Measurements from ENCODE around the gene CSKMT.

The CSKMT gene

DNA sequence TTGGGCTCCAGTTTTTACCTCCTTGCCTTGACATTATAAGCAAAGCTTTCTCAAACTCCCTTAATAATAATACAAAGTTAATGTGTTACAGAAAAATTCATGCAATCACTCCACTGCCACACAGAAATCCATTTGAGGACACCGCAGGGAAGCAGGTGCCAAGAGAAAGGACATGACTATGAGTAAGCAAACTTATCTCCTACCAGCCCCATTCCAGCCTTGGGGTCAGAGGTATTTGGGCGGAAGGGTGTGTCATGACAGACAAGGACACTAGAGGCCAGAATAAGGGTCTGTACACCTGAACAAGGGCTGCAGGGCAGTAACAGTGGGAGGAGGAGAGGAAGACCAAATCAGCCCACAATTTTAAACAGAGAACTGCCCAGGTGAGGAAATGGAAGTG lies 48.2 kb downstream of the CSKMT start:
- no peaks in the 10 kb centered on the region for H3K9me3 ChIP-seq (ENCODE audit: low read length)
- H3K79me2 ChIP-seq (ENCODE audit: insufficient read depth, low read length), result no peaks in the 10 kb centered on the region
- no peaks in the 10 kb centered on the region for H3K9me2 ChIP-seq (ENCODE audit: low read depth, low read length)
- no peak overlapping the region for H3K4me2 ChIP-seq (ENCODE audit: low read length)
- peak overlapping the region; percentile 45 for H3K27ac ChIP-seq (ENCODE audit: low read depth, low read length, poor library complexity, severe bottlenecking)
- H3K36me3 ChIP-seq (ENCODE audit: insufficient read depth, low read length), result peaks cover 81% of the 10 kb centered on the region
- no peak overlapping the region for H2AFZ ChIP-seq (ENCODE audit: low read length)
- no peak overlapping the region for H3K4me3 ChIP-seq (ENCODE audit: low read depth, low read length, poor library complexity, severe bottlenecking)
- no peak for TF ChIP-seq EZH2 (IDR thresholded peaks at IDR 0.05; ENCODE audit: borderline replicate concordance, low read length)
- TF ChIP-seq, protein P1, sequence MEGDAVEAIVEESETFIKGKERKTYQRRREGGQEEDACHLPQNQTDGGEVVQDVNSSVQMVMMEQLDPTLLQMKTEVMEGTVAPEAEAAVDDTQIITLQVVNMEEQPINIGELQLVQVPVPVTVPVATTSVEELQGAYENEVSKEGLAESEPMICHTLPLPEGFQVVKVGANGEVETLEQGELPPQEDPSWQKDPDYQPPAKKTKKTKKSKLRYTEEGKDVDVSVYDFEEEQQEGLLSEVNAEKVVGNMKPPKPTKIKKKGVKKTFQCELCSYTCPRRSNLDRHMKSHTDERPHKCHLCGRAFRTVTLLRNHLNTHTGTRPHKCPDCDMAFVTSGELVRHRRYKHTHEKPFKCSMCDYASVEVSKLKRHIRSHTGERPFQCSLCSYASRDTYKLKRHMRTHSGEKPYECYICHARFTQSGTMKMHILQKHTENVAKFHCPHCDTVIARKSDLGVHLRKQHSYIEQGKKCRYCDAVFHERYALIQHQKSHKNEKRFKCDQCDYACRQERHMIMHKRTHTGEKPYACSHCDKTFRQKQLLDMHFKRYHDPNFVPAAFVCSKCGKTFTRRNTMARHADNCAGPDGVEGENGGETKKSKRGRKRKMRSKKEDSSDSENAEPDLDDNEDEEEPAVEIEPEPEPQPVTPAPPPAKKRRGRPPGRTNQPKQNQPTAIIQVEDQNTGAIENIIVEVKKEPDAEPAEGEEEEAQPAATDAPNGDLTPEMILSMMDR (IDR thresholded peaks at IDR 0.05; ENCODE audit: low read length), result no peak
- peaks cover 25% of the 10 kb centered on the region for H3K4me1 ChIP-seq (ENCODE audit: insufficient read depth, low read length, severe bottlenecking)
- no peaks in the 10 kb centered on the region for H3K27me3 ChIP-seq (ENCODE audit: insufficient read depth, low read length)
- no peaks in the 10 kb centered on the region for H4K20me1 ChIP-seq (ENCODE audit: insufficient read depth, low read length)
- H3K9ac ChIP-seq (ENCODE audit: low read length), result no peak overlapping the region
- peaks cover 12% of the 10 kb centered on the region; the same call in 1 of the 2 replicates for H3F3A ChIP-seq (ENCODE audit: insufficient read depth, low read length)

DNA sequence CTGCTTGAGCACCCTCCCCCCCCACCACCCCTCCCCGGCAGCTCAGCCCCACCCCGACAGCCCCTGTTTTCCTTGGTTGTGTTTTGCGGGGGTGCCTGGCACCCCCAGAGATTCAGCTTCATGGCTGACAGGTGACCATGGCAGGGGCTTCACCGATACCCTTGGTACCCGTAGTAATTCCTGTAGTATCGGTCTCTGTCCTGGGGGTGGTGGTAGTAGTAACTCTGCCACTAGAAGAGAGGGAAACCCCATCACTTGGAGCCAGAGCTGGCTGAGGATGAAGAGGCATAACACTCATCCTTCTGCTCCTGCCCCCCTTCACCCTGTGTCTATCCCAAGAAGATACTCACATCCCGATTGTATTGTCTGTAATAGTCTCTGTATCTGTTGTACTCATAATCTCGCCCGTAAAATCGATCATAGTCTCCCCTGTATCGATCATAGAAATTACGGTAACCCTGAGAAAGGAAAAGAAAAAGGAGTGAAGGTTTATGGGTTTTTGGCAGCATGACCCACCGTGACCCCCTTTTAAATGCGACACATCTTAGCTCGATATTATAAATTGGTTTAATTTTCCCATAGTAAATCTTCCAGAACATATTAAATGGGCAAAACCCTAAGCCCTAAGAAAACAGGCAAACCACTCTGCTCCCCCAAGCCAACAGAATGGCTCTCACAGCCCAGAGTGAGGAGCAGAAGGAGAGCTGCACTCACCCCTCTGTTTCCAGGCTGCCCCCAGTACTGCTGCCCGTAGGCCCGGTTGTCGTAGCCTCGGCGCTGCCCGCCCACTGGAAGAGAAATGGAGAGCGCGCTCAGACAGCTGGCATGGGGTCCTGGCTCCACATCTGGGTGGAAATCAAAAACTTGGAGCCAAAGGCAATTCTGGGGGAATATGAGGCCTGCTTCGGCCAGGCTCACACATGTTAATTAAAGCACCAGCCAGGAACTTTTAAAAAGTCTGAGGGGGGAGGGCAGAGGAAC lies 50.3 kb downstream of the CSKMT start:
- Histone ChIP-seq H3K9me2 (ENCODE audit: low read depth, low read length) (no peaks in the 10 kb centered on the region), H3K9ac (ENCODE audit: low read length) (no peak overlapping the region), H4K20me1 (ENCODE audit: insufficient read depth, low read length) (no peaks in the 10 kb centered on the region), H3K4me1 (ENCODE audit: insufficient read depth, low read length, severe bottlenecking) (peaks cover 5% of the 10 kb centered on the region), H3K4me3 (ENCODE audit: low read depth, low read length, poor library complexity, severe bottlenecking) (no peak overlapping the region), H3K4me2 (ENCODE audit: low read length) (no peak overlapping the region), H3F3A (ENCODE audit: insufficient read depth, low read length) (peaks cover 12% of the 10 kb centered on the region; the same call in 1 of the 2 replicates), H3K79me2 (ENCODE audit: insufficient read depth, low read length) (no peaks in the 10 kb centered on the region), H3K36me3 (ENCODE audit: insufficient read depth, low read length) (peaks cover 94% of the 10 kb centered on the region), H2AFZ (ENCODE audit: low read length) (no peak overlapping the region), H3K9me3 (ENCODE audit: low read length) (no peaks in the 10 kb centered on the region), H3K27ac (ENCODE audit: low read depth, low read length, poor library complexity, severe bottlenecking) (no peak overlapping the region), H3K27me3 (ENCODE audit: insufficient read depth, low read length) (no peaks in the 10 kb centered on the region)
- TF ChIP-seq, protein P1 (IDR thresholded peaks at IDR 0.05; ENCODE audit: low read length), result no peak
- no peak for TF ChIP-seq EZH2 (IDR thresholded peaks at IDR 0.05; ENCODE audit: borderline replicate concordance, low read length)

DNA sequence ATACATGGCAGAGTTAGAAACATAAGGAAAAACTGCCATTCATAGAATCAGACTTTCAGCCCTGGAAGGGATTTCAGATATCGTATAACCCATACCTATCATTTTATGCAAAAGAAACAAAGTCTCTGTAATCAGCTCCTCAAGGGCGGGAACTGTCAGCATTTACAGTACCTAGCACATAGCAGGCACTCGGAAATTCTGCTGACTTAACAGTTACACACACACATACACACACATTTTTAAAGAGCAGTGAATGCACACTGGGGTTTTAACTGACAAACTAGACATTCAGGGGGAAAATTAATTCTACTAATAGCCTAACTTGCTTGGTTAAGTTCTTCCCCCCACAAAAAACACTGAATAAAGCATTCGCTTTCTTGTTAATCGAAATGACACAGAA lies 51.1 kb downstream of the CSKMT start:
- Histone ChIP-seq H3K9ac (ENCODE audit: low read length) (no peak overlapping the region), H3F3A (ENCODE audit: insufficient read depth, low read length) (0 out of 2 replicates have a peak, but pooled peaks cover 12% of the 10 kb centered on the region), H3K9me3 (ENCODE audit: low read length) (no peaks in the 10 kb centered on the region), H3K79me2 (ENCODE audit: insufficient read depth, low read length) (no peaks in the 10 kb centered on the region), H2AFZ (ENCODE audit: low read length) (no peak overlapping the region), H3K9me2 (ENCODE audit: low read depth, low read length) (no peaks in the 10 kb centered on the region), H3K4me2 (ENCODE audit: low read length) (no peak overlapping the region), H4K20me1 (ENCODE audit: insufficient read depth, low read length) (no peaks in the 10 kb centered on the region), H3K4me3 (ENCODE audit: low read depth, low read length, poor library complexity, severe bottlenecking) (no peak overlapping the region), H3K27ac (ENCODE audit: low read depth, low read length, poor library complexity, severe bottlenecking) (no peak overlapping the region), H3K27me3 (ENCODE audit: insufficient read depth, low read length) (no peaks in the 10 kb centered on the region), H3K36me3 (ENCODE audit: insufficient read depth, low read length) (peaks cover 95% of the 10 kb centered on the region), H3K4me1 (ENCODE audit: insufficient read depth, low read length, severe bottlenecking) (peaks cover 4% of the 10 kb centered on the region)
- TF ChIP-seq, protein P1 (IDR thresholded peaks at IDR 0.05; ENCODE audit: low read length), result no peak
- TF ChIP-seq EZH2 (IDR thresholded peaks at IDR 0.05; ENCODE audit: borderline replicate concordance, low read length), result no peak

All from OCI-LY1 (cell line).